ENCODE data around the gene TRAPPC11. TPM values are rescaled to one million over a fixed set of nuclear protein-coding genes. Genes with fewer than 3 reads are reported as not detected.

TRAPPC11 gene
- total RNA-seq, 1 experiment from 2014 or later, result 15.6 TPM

DNA sequence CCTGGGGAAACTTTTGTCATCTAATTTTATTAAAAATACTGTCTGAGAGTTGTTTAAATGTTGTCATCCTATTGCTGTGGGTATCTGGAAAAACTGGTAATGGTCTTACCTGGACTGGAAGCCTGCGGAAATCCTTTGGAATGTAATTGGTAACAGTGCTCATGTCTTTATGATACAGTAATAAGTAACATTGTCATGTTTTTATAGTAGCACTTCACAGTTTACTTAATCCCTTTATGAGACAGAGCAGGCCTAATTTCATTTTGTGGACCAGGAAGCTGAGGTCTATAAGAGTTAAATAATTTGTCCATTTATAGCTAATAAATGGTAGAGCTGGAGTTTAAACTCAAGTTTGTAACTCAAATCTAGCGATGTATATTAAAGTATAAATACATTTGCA lies 88.3 kb downstream of the TRAPPC11 start:
- DNase-seq (ENCODE audit: low read depth, low spot score) (no peak), ATAC-seq (no peak)
- no peaks in the 10 kb centered on the region for H3K4me1 ChIP-seq (ENCODE audit: control insufficient read depth in 1 of 2, insufficient read depth in 2 of 2, low read length in 2 of 2)
- intact Hi-C loops (cut with micrococcal nuclease), result no loop called here
- H3K27me3 ChIP-seq (ENCODE audit: insufficient read depth, low read length), result no peaks in the 10 kb centered on the region
- no peak overlapping the region for H3K27ac ChIP-seq (ENCODE audit: low read depth, low read length)
- no peak overlapping the region for H3K4me3 ChIP-seq (replicated peaks in 1 of 2; ENCODE audit: low read depth in 1 of 2, low read length in 2 of 2)
- no peaks in the 10 kb centered on the region for H4K20me1 ChIP-seq (ENCODE audit: insufficient read depth)
- no peaks in the 10 kb centered on the region for H3K36me3 ChIP-seq (ENCODE audit: control insufficient read depth in 1 of 2, insufficient read depth in 2 of 2, low read length in 2 of 2)
- H3K4me2 ChIP-seq (ENCODE audit: low read length), result no peak overlapping the region
- RAD21 ChIA-PET (ENCODE audit: low non-redundant PET in 1 of 2, low total read pairs in 2 of 2, uncharacterized antibody in 2 of 2, unreplicated experiment in 2 of 2), result no interaction called here
- no peaks in the 10 kb centered on the region for H3K79me2 ChIP-seq (ENCODE audit: insufficient read depth, low read length)
- TF ChIP-seq TCF7L2 (IDR thresholded peaks at IDR 0.05; ENCODE audit: borderline replicate concordance, extremely low read depth, insufficient read depth, insufficient read length), result no peak
- TF ChIP-seq SP1 (IDR thresholded peaks at IDR 0.05; ENCODE audit: low read depth), result no peak
- TF ChIP-seq CBX3 (IDR thresholded peaks at IDR 0.05; ENCODE audit: low read depth), result no peak
- TF ChIP-seq RAD21 (IDR thresholded peaks at IDR 0.05; ENCODE audit: low read depth), result no peak
- TF ChIP-seq REST (IDR thresholded peaks at IDR 0.05; ENCODE audit: low read depth), result no peak
- TF ChIP-seq SIN3A (IDR thresholded peaks at IDR 0.05; ENCODE audit: low read depth), result no peak
- TF ChIP-seq ELF1 (IDR thresholded peaks at IDR 0.05; ENCODE audit: borderline replicate concordance, low read depth), result no peak
- no peak for TF ChIP-seq POLR2A (IDR thresholded peaks at IDR 0.05; ENCODE audit: borderline replicate concordance, extremely low read depth, insufficient read depth, insufficient read length)
- no peak for TF ChIP-seq CEBPB (IDR thresholded peaks at IDR 0.05; ENCODE audit: low read depth)
- no peak for TF ChIP-seq EZH2 (IDR thresholded peaks at IDR 0.05)
- TF ChIP-seq ZBTB33 (IDR thresholded peaks at IDR 0.05; ENCODE audit: extremely low read depth, insufficient replicate concordance, low read length), result no peak
- TF ChIP-seq, protein P1, sequence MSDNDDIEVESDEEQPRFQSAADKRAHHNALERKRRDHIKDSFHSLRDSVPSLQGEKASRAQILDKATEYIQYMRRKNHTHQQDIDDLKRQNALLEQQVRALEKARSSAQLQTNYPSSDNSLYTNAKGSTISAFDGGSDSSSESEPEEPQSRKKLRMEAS (IDR thresholded peaks at IDR 0.05), result no peak
- no peak overlapping the region for H3K9ac ChIP-seq (ENCODE audit: low read length)
- H2AFZ ChIP-seq (ENCODE audit: low read depth, low read length, poor library complexity, severe bottlenecking), result no peak overlapping the region
- CTCF ChIA-PET, result no interaction called here
- no TSS peak for BruUV-seq (replicated peaks)
- H3K9me2 ChIP-seq (ENCODE audit: insufficient read depth), result no peaks in the 10 kb centered on the region
- no peaks in the 10 kb centered on the region for H3K9me3 ChIP-seq (ENCODE audit: control insufficient read depth in 1 of 2, insufficient read depth in 1 of 2, low read depth in 1 of 2, low read length in 2 of 2)
- POLR2A ChIA-PET, result no interaction called here
